HG02759 (cell line): ENCODE results near the gene GABARAPL2.

Experiments used
- ATAC-seq: cut with Tn5 transposase; IDR thresholded peaks from one replicate; pipeline ENCODE4 v1.9.1; 2021; ENCODE audit warnings: mild to moderate bottlenecking, moderate library complexity; ENCODE audit not compliant: unreplicated experiment

The GABARAPL2 gene

GRCh38 chr16:75552951-75553350 is 13.2 kb upstream of the GABARAPL2 start:
- no peak for ATAC-seq

- ATAC-seq, result peak; percentile 26
Measured at GRCh38 chr16:75555213-75555706, 10.9 kb upstream of the GABARAPL2 start.

- ATAC-seq, result peak; percentile 98
Measured at GRCh38 chr16:75555707-75556430, 10.3 kb upstream of the GABARAPL2 start, which contains the start of gene TMEM231. Gene TMEM231, minus strand, starts transcription at chr16:75556252. Its CDS starts 43 bp downstream, at chr16:75556209.

GRCh38 chr16:75556431-75556950 is 9.7 kb upstream of the GABARAPL2 start:
- ATAC-seq, result no peak

- no peak for ATAC-seq
Measured at GRCh38 chr16:75558846-75559401, 7.3 kb upstream of the GABARAPL2 start.

GRCh38 chr16:75559564-75560372 is 6.4 kb upstream of the GABARAPL2 start:
- ATAC-seq, result no peak

DNA sequence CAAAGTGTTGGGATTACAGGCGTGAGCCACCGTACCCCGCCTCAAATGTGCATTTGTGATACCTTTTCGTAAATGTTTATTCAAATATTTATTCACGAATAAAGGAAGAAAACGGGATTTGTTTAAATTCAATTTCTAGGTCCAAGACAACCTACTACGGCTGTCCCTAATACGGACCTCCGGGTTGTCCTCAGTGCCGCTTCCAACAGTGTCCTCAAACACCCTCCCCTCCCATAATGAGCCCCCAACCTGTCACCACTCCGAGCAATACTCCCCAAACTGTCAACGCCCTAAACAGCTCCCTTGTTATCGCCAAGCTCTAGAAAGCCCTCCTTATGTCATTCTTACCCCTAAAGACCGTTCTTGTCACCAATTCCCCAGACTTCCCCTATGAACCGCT is 539 bp upstream of the GABARAPL2 start:
- peak; percentile 8 for ATAC-seq

GRCh38 chr16:75566758-75567255 is 628 bp downstream of the GABARAPL2 start:
- ATAC-seq, result peak; percentile 0

DNA sequence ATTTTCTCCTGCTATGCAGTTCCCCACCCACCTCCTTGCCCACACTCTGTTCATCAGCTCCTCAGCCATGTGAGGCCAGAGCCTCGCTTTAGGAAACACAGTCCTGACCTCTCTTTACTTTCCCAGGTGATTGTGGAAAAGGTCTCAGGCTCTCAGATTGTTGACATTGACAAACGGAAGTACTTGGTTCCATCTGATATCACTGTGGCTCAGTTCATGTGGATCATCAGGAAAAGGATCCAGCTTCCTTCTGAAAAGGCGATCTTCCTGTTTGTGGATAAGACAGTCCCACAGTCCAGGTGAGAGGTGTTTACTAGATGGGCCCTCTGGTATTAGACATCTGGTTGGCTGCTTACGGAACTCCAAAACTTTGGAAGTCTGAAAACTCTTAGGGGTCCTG is 1.7 kb downstream of the GABARAPL2 start:
- ATAC-seq, result no peak

DNA sequence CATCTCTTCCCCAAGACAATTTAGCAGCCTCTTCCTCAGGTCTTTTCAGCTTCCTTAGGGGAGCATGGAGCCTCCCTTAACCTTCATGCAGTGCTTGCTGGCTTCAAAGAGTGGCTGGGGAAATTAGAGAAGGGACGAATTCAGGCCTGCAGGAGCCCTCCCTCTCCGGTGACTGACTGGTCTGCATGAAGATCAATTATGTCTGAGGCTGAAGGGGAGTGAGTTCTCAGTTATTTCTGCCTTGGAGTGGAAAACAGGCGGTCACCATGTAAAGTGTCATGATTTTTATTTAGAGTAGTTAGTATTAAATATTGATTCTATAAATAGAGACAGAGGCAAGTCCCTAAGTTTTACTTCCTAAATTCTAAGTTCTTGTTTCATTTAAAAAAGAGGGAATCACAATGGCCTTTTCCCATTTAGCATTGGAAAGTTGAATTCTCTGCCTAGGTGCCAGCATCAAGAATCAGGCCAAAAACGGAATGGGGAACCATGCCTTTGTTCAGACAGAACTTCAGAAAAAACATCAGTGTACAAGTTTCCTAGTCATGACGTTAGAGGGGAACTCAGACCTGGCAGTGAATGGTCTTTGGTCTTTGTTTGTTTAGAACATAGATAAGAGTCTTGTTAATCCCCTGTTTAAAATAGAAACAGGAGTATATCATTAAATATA is 4.4 kb downstream of the GABARAPL2 start:
- ATAC-seq, result no peak

- ATAC-seq, result no peak
Measured at GRCh38 chr16:75572864-75573542, 6.8 kb downstream of the GABARAPL2 start.

GRCh38 chr16:75573955-75574354 is 7.8 kb downstream of the GABARAPL2 start:
- ATAC-seq, result no peak

DNA sequence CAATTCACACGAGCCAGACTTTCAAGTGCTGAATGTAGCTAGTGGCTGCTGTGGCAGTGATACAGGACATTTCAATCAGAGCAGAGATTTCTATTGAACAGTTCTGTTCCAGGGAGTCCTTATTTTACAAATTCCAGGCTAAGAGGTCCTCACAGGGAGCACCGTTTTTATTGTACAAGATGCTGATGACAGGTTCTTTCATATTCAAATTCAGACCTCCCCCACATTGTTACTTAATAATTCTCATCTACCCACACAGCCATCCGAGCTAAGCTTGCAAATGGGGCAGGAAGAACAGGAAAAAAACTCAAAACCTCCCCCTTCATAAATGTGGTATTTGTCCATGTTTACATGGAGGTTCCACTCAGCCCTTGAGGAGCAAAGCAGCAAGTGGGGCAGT is 9.8 kb downstream of the GABARAPL2 start:
- peak; percentile 2 for ATAC-seq

GRCh38 chr16:75576384-75576811 is 10.2 kb downstream of the GABARAPL2 start:
- ATAC-seq, result peak; percentile 65

DNA sequence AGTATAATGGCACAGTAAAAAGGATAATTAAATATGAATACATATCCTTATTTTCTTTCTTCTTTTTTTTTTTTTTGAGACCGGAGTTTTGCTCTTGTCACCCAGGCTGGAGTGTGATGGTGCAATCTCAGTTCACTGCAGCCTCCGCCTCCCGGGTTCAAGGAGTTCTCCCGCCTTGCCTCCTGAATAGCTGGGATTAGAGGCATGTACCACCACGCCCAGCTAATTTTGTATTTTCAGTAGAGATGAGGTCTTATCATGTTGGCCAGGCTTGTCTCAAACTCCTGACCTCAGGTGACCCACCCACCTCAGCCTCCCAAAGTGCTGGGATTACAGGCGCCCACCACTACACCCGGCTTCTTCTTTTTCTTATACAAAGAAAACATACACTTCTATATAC is 12.0 kb downstream of the GABARAPL2 start:
- no peak for ATAC-seq

- ATAC-seq, result no peak
Measured at GRCh38 chr16:75578725-75579124, 12.5 kb downstream of the GABARAPL2 start.

GRCh38 chr16:75579281-75579834 is 13.2 kb downstream of the GABARAPL2 start:
- ATAC-seq, result no peak

- no peak for ATAC-seq
Measured at GRCh38 chr16:75584108-75584507, 17.9 kb downstream of the GABARAPL2 start.

- ATAC-seq, result no peak
Measured at GRCh38 chr16:75588716-75589115, 22.5 kb downstream of the GABARAPL2 start.

DNA sequence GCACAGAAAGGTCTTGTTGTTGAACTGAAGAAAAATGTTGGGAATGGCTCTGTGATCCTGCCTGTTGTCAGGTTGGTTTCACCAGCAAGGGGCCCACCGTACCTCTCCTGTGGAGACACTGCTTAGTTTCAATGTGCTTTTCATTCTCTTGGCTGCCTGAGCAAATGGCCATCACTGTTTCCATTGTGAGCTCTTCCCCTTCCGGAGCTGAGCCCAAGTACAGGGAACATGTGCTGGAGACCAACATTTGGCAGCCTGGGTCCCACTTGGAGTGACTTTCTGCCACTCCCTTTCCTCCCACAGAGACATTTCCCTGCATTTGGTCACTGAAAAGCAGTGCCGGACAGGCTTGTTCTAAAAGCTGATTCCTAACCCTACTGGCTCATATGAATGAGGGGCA is 23.1 kb downstream of the GABARAPL2 start:
- no peak for ATAC-seq
